HG02678 (cell line): Measurements from ENCODE around the gene ALKBH3.

Experiments
- ATAC-seq: cut with Tn5 transposase; IDR thresholded peaks from one replicate; pipeline ENCODE4 v1.9.1; 2021; ENCODE audit warnings: mild to moderate bottlenecking, moderate library complexity; ENCODE audit not compliant: unreplicated experiment

ALKBH3 gene

GRCh38 chr11:43921561-43922294 lies 41.1 kb downstream of the ALKBH3 start:
- ATAC-seq = no peak

- ATAC-seq = no peak
Observed at GRCh38 chr11:43922295-43922648, 41.6 kb downstream of the ALKBH3 start.

- no peak for ATAC-seq
Observed at GRCh38 chr11:43922744-43923405, 42.2 kb downstream of the ALKBH3 start.

- no peak for ATAC-seq
Observed at GRCh38 chr11:43923406-43924111, 42.9 kb downstream of the ALKBH3 start.

- no peak for ATAC-seq
Observed at GRCh38 chr11:43924112-43924855, 43.7 kb downstream of the ALKBH3 start.

- no peak for ATAC-seq
Observed at GRCh38 chr11:43925063-43925931, 44.7 kb downstream of the ALKBH3 start.

- no peak for ATAC-seq
Observed at GRCh38 chr11:43925932-43926505, 45.4 kb downstream of the ALKBH3 start.

- ATAC-seq = no peak
Observed at GRCh38 chr11:43927070-43927469, 46.4 kb downstream of the ALKBH3 start.

GRCh38 chr11:43927925-43928707 lies 47.5 kb downstream of the ALKBH3 start:
- no peak for ATAC-seq

GRCh38 chr11:43928721-43929120 lies 48.1 kb downstream of the ALKBH3 start:
- no peak for ATAC-seq

- ATAC-seq = no peak
Observed at GRCh38 chr11:43930868-43931716, 50.5 kb downstream of the ALKBH3 start.

- no peak for ATAC-seq
Observed at GRCh38 chr11:43931717-43932039, 51.0 kb downstream of the ALKBH3 start.

- no peak for ATAC-seq
Observed at GRCh38 chr11:43933226-43933607, 52.6 kb downstream of the ALKBH3 start.

- no peak for ATAC-seq
Observed at GRCh38 chr11:43933608-43934551, 53.2 kb downstream of the ALKBH3 start.

GRCh38 chr11:43934601-43935423 lies 54.2 kb downstream of the ALKBH3 start:
- ATAC-seq = no peak

GRCh38 chr11:43935424-43935979 lies 54.9 kb downstream of the ALKBH3 start:
- no peak for ATAC-seq
